Measurements from ENCODE around the gene CADPS.

Gene CADPS

DNA sequence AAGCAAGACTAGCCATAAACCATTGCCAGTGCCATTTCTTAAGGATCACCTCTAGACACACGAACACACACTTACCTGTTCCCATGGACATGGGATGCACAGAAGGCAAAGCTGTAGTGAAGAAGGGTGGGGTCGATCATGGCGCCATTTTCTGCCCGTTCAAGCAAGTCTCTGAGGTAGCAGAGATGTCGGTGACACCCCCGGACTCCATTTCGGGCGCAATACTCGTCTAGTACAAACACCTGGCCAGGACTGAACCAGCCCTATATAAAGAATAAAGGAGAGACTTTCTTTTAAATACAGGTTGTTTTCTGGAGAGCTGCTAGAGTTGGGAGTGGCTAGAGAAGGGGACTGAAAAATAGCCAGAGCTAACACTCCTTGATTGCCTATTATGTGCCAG, 342.4 kb downstream of the CADPS start:
- TF ChIP-seq, protein P1, sequence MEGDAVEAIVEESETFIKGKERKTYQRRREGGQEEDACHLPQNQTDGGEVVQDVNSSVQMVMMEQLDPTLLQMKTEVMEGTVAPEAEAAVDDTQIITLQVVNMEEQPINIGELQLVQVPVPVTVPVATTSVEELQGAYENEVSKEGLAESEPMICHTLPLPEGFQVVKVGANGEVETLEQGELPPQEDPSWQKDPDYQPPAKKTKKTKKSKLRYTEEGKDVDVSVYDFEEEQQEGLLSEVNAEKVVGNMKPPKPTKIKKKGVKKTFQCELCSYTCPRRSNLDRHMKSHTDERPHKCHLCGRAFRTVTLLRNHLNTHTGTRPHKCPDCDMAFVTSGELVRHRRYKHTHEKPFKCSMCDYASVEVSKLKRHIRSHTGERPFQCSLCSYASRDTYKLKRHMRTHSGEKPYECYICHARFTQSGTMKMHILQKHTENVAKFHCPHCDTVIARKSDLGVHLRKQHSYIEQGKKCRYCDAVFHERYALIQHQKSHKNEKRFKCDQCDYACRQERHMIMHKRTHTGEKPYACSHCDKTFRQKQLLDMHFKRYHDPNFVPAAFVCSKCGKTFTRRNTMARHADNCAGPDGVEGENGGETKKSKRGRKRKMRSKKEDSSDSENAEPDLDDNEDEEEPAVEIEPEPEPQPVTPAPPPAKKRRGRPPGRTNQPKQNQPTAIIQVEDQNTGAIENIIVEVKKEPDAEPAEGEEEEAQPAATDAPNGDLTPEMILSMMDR (IDR thresholded peaks at IDR 0.05), result no peak

DNA sequence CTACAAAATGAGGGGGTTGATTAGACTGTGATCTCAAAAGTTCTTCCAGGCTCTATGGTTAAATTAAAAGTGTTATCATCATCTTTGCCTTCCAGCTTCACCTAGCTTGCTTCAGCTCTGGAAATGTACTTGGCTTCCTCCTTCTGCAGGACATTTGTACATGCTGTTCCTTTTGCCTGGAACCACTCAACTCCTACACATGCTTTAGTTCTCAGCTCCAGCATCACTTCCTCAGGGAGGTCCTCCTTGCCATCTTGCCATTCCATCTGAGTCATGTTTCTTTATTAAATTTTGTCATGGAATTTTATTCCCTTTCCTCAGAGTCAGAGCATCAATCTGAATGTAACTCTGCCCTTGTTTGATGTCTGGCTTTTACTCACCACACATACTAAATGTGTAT, 343.2 kb downstream of the CADPS start:
- TF ChIP-seq, protein P1 (IDR thresholded peaks at IDR 0.05), result no peak

DNA sequence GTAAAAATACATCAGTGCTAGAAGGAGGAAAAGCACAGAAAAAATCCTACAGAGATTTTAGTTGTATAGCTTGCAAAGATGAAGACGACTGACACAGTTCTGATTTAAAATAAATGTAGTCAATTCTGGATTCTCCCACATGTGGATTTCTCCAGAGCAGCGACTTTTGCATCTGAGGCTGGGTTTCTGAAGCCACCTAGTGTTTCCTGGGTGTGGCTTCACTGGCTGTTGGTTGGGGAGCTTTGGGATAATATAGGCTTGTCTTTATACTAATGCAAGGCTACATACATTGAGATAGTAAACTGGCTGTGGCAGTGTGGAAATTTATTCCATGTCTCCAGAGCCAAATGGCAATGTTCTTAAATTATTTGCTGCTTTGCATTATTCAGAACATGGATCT, 343.7 kb downstream of the CADPS start:
- TF ChIP-seq, protein P1 (IDR thresholded peaks at IDR 0.05), result no peak

DNA sequence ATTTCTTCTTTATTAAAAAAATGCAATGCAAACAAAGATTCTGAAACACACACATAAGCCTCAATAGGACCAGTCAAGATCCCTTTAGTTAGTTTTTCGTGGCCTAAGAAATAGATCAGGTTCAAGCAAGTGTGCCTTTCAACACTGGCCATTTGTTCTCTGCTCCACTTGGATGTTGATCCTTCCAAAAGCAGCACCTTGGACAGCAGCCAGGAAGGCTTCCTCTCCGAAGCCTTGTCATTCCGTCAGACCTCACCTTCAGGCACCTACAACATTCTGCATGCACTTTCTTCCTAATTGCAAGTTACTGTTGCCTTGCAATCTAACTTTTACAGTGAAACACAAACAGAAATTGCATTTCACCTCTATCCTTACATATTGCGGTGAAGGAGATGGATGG, 346.0 kb downstream of the CADPS start:
- TF ChIP-seq, protein P1 (IDR thresholded peaks at IDR 0.05), result no peak

DNA sequence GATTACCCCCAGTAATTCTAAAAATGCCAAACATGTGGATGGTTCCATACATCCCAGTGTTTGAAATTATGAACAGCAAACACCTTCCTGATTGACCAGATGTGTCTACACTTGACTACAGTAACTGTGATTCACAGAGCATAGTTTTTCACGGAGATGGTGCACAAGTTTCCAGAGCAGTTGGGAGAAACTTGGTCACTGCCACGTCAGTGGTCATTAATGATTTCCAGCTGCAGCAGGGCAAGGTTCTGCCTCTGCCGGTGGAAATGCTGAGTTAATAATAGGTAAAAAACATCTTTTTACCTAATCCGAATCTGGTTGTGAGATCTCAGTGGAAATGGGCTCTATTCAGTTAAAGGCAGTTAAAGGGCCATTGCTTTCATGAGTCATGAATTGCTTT, 347.7 kb downstream of the CADPS start:
- TF ChIP-seq, protein P1 (IDR thresholded peaks at IDR 0.05), result no peak

DNA sequence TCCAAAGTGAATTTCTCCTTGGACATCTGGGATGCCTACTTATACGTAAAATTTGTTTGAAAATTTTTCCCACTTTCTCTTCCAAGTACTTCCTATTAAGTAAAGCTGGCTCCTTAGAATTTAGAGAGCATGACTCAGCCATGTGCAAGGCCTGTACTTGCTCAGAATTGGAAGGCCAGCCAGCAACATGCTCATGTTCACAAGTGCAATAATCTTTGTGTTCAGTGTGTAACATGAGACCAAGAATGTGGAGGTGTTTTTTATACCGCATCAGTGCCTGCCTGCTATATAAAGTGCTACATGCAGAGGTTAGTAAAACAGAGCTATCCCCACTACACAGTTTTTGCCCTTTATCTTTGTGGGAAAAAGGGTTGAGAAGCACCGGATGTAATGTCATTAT, 349.9 kb downstream of the CADPS start:
- TF ChIP-seq, protein P1 (IDR thresholded peaks at IDR 0.05), result no peak

DNA sequence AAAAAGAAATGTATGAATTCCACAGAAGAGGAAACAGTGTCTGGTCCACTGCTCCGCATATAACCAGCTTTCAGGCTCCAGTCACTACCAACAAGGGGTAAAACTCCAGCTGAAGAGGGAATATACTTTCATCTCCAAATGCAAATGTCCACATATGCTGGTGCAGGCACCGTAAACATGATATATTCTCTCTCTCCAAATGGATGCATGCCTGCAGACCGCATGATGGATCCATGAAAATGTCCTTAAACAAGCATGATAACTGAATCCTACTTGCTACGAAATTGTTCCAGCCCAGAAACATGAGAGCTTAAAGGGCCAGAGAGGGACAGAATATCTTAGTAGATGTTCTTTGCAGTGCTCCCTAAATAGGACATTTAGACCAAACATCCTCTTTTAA, 351.5 kb downstream of the CADPS start:
- TF ChIP-seq, protein P1 (IDR thresholded peaks at IDR 0.05), result no peak

DNA sequence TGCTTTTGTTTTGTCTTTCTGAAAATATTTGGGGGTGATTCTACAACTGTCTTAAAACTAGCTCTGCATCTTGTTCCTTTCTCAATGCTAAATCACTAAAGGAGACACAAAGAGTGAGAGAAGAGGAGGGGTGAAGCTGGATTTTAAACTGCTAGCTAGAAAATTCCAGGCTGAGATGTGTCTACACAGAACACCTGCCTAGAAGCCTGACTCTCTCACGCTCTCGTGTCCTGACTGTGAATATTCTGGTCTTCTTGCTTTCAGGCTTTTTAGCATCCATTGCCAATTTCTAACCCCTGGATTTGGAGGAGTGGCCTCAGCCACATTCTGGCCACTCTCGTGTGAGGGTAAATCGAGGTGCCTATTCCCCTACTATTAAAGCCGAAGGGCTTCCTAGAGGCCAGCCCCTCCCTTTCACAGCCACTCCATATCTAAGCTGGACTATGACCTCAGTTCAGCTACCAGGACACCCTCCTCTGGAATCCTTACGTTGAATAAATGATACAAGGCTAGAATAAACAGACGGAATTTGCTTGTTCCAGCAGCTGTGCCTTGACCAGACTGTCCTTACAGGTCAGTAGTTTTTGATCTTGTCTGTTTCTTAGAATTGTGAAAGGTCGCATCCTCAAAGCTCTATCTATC, 353.6 kb downstream of the CADPS start:
- TF ChIP-seq, protein P1 (IDR thresholded peaks at IDR 0.05), result no peak
